NCI-H2227 treated with DMSO at 0.1 percent for 48 hours (cell line): Measurements from ENCODE around the gene ANO6.
"Not testable (repeated sequence)": the region's sequence is repeated elsewhere in the genome, so short reads cannot be mapped to it uniquely, and the experiment has no call there.

Source experiments
- DNase-seq: peaks from one replicate; lab custom pipeline; 2025; lab: John Stamatoyannopoulos, UW

ANO6 gene

GRCh38 chr12:45214071-45214470 lies 1.8 kb upstream of the ANO6 start:
- no peak for DNase-seq

DNA sequence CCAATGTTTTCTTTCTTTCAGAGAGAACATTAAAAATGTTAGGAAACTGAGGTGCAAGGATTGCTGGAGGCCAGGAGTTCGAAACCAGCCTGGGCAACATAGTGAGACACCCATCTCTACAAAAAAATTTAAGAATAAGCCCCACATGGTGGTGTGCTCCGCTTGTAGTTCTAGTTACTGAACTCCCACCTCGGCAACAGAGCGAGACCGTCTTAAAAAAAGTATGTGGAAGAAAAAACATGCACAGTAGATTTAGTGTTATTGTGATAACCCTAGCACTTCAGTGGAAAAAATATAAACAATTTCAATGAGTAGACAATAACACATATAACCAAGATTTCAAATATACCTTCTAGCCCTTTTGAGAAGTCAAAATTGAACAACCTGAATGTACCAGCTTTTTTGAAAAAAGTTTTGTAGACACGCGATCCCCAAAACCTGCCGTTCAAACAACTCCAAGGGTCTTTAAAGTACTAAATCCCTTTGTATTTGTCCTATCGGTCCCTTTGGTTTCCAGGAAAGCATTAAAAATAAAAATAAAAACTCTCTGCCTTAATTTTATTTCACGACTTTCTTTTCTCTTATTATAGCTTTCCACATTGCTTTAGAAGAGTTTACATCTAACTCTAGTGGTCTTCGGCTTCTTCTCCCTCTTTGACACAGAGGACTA lies 1.0 kb upstream of the ANO6 start:
- DNase-seq, result no peak

DNA sequence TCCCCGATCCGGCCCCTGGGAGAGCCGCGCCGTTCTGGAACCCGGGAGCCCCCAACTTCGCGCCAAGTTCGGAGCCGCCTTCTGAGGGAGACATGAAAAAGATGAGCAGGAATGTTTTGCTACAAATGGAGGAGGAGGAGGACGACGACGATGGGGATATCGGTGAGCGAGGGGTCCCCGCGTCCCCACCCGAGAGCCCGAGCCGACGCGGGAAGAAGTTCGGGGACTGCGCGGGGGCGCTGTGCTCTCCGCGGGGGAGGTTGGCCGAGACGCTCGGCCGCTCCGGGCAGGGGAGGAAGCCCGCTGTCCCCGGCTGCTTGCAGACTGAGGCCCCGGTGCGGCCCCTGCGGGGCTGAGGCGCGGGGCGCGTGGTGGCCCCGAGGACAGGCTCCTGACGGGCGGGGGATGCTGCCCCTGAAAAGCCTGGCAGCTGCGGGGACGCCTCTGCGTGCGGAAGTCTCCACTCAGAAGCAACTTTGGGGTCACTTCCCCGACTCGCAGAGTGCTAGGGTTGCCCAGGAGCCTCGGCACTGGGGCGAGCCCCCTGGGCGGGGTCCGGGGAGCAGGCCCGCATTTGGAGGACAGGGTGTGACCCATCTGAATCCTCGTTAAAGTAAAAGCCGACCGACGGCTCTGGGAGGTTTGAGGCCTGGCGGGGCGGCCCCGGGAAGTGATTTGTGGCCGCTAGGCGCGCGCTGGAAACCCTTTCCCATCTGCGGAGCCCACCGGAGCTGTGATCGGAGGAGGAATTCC lies 511 bp downstream of the ANO6 start:
- no peak for DNase-seq

DNA sequence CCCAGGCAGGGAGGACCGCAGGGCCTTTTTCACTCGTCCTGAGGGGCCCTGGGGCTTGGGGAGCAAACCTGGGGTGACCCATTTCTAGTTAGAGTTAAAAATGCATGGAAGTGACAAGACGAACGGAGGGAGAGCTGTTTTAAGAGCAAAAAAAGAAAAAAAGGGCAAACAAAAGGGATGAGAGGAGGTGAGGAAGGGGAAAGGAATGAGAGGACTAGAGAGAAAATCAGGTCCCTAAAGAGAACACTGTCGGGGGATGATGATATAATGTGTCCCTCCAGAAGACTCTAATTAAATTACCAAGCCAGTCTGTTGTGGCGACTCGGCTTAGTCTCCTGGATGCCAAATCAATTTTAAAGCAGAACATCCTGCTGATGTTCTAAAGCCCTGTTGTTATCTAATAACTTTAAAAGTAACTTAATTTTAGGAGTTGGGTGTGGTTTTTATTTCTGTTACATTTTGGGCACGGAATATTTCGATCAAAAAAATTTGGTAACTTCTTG lies 1.1 kb downstream of the ANO6 start:
- no peak for DNase-seq

DNA sequence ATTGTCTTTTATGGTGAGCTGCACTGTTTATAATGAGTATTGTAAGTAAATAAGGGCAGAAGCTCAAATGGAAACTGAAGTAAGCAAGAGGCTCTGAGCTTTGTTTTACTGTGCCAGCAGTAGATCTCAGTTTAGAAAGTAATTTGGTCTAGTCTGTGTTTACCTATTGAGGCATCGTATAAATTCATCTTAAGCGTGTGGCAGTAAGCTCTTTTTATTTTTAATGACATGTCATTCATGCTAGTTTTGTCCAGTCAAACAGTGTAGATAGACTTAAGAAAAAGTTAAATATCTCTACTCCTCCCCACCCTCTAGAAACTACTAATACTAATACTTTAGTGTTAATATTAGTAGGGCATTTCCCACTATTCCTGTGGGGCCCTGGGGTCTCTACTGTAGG lies 2.0 kb downstream of the ANO6 start:
- DNase-seq, result no peak

DNA sequence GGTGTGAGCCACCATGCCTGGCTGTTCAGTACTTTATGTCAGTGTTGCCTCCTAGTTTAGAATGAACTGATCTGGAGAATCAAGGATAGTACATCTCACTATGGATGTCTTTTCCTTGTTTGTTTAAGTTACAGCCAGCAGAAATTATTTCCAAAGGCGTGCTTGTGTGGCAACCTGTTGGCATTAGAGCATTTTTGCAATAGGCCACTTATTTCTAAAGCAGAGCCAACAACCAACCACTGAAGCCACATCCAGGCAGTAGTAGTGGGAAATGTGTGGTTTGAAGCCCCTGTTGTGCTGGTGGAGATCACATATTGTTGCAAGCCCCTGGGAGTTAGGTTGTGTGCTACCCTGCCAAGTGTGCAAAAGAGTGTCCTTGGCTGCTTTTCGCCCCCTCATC lies 3.7 kb downstream of the ANO6 start:
- DNase-seq, result no peak

- DNase-seq, result no peak
Observed at GRCh38 chr12:45220363-45220931, 4.6 kb downstream of the ANO6 start.

GRCh38 chr12:45220969-45221368 lies 5.1 kb downstream of the ANO6 start:
- no peak for DNase-seq

GRCh38 chr12:45223868-45224267 lies 8.0 kb downstream of the ANO6 start:
- DNase-seq, result no peak

GRCh38 chr12:45224311-45224710 lies 8.4 kb downstream of the ANO6 start:
- no peak for DNase-seq

GRCh38 chr12:45226021-45226420 lies 10.1 kb downstream of the ANO6 start:
- DNase-seq, result no peak

GRCh38 chr12:45227316-45228067 lies 11.6 kb downstream of the ANO6 start:
- DNase-seq, result peak; percentile 18

DNA sequence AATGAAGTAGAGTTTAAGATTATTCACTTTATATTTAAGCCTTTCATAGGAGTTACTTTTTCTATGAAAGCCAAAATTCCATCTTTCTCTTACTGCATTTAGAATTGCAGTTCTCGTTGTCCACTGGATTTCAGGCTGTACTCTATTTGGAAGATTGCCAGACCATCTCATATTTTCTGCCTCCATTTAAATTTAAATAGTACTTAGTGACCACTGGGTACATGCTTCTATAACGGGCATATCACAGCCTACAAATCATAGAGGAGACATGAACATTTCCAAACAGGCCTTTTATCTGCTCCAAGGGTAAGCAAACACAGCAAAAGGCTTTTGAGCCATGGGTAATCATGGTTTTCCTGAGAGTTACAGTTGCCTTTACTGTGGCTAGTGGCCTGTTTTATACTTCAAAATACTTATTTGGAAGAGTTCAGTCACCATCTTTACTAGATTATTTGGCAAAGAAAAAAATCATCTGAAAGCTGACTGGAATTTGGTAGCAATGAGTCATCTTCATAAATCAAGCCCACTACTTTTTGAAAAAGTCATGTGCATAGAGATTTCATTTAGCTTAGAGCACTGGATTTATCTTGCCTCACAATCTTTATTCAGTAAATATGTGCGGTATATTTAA lies 15.7 kb downstream of the ANO6 start:
- no peak for DNase-seq

- no peak for DNase-seq
Observed at GRCh38 chr12:45232146-45232755, 16.4 kb downstream of the ANO6 start.

GRCh38 chr12:45232756-45233372 lies 17.0 kb downstream of the ANO6 start:
- DNase-seq, result peak; percentile 35

- no peak for DNase-seq
Observed at GRCh38 chr12:45234139-45234865, 18.4 kb downstream of the ANO6 start.

GRCh38 chr12:45235087-45236025 lies 19.5 kb downstream of the ANO6 start:
- no peak for DNase-seq

DNA sequence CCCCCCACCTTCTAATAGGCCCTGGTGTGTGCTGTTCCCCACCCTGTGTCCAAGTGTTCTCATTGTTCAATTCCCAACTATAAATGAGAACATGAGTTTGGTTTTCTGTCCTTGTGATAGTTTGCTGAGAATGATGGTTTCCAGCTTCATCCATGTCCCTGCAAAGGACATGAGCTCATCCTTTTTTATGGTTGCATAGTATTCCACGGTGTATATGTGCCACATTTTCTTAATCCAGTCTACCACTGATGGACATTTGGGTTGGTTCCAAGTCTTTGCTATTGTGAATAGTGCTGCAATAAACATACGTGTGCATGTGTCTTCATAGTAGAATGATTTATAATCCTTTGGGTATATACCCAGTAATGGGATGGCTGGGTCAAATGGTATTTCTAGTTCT lies 20.5 kb downstream of the ANO6 start:
- DNase-seq, result not testable (repeated sequence)

GRCh38 chr12:45242180-45242579 lies 26.3 kb downstream of the ANO6 start:
- no peak for DNase-seq
